Sigmoid colon (tissue), 3 donors: ENCODE results near the gene KBTBD6.

Experiments
- CTCF ChIP-seq, 4 experiments: fragments of 450-650 bp in 3 of 4; fragments of 200-600 bp in 1 of 4; IDR thresholded peaks; one replicate each; pipeline ENCODE4 v1.5.1; 2016 to 2019; ENCODE audit warnings: antibody characterized with exemption in 4 of 4, mild to moderate bottlenecking in 3 of 4, moderate library complexity in 2 of 4
- POLR2A ChIP-seq, 2 donors: fragments of 450-650 bp; IDR thresholded peaks; one replicate each; pipeline ENCODE4 v1.6.1; 2016; ENCODE audit warnings: antibody characterized with exemption in 2 of 2, mild to moderate bottlenecking in 2 of 2, moderate library complexity in 2 of 2

GRCh38 chr13:41145136-41145908 lies 12.7 kb upstream of the KBTBD6 start:
- TF ChIP-seq POLR2A (IDR thresholded peaks at IDR 0.05) (no peak), CTCF (IDR thresholded peaks at IDR 0.05) (no peak)
